SK-N-SH treated with all-trans-retinoic acid at 6 μM for 48 hours (cell line): ENCODE results near the gene ROBO1.

ENCODE experiments used
- BACH2 ChIP-seq: fragments of 250-450 bp; sonication (Bioruptor Pico); IDR thresholded peaks from 2 replicates; pipeline ENCODE4 v1.9.0; 2021; ENCODE audit warnings: mild to moderate bottlenecking, borderline replicate concordance
- CSDC2 ChIP-seq: fragments of 250-450 bp; sonication (Bioruptor Pico); IDR thresholded peaks from 2 replicates; pipeline ENCODE4 v1.5.0; 2020; ENCODE audit warnings: mild to moderate bottlenecking, moderate library complexity
- PATZ1 ChIP-seq: fragments of 250-450 bp; sonication (Bioruptor Pico); IDR thresholded peaks from 2 replicates; pipeline ENCODE4 v1.8.0; 2020; ENCODE audit warnings: mild to moderate bottlenecking, moderate library complexity, borderline replicate concordance
- POU6F1 ChIP-seq: fragments of 250-450 bp; sonication (Bioruptor Pico); IDR thresholded peaks from 2 replicates; pipeline ENCODE4 v1.8.0; 2021; ENCODE audit warnings: low read depth, mild to moderate bottlenecking, moderate library complexity, borderline replicate concordance
- TCF4 ChIP-seq: fragments of 250-450 bp; sonication (Bioruptor Pico); IDR thresholded peaks from 2 replicates; pipeline ENCODE4 v1.8.0; 2021; ENCODE audit warnings: mild to moderate bottlenecking, moderate library complexity, borderline replicate concordance
- ZFP30 ChIP-seq: fragments of 450-650 bp; formaldehyde crosslinking; IDR thresholded peaks from 2 replicates; pipeline ENCODE4 v1.5.0; 2022; ENCODE audit warnings: mild to moderate bottlenecking, moderate library complexity

DNA sequence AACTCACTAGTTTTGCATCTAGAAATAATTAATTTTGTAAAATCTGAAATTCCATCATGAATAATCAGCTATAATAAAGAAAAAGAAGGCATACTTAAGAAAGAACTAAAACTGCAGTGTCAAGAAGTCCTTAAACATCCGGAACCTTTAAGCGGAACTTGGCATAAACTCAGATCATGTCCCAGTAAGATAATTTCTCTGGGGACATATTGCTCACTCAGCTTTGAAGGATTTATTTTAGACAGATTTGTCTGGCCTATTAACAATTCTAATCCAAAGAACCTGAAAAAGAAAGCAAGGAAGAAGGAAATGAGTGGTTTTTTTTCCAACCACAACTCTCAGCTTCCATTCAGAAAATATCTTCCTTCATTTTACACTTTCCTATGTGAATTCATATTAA is 850.3 kb downstream of the ROBO1 start:
- TF ChIP-seq PATZ1 (CRISPR knock-in tag) (no peak), ZFP30 (no peak), CSDC2 (CRISPR knock-in tag) (no peak), TCF4 (CRISPR knock-in tag) (no peak), POU6F1 (CRISPR knock-in tag) (no peak), BACH2 (CRISPR knock-in tag) (no peak)
